Tibial nerve (tissue), 4 donors: ENCODE results near the gene FBF1. TPM values are rescaled to one million over a fixed set of nuclear protein-coding genes. Genes with fewer than 3 reads are reported as not detected.

Source experiments
- DNase-seq, 2 donors: peaks; one replicate each; pipeline ENCODE4 v3.0.0-alpha.2; 2019; ENCODE audit warnings: low spot score in 2 of 2
- H3K27ac ChIP-seq, 4 donors: fragments of 200-600 bp; sonication (generic) in 3 of 4; one replicate each; pipeline ENCODE4 v1.5.1; 2017 to 2019; ENCODE audit warnings: mild to moderate bottlenecking in 1 of 4
- H3K27me3 ChIP-seq, 2 donors: fragments of 200-600 bp; sonication (generic) in 1 of 2; one replicate each; pipeline versions ENCODE4 v1.5.1 to v1.6.0; 2017 to 2019
- H3K36me3 ChIP-seq, 3 donors: fragments of 200-600 bp; sonication (generic); one replicate each; pipeline ENCODE4 v1.5.1; 2018 to 2019
- H3K4me1 ChIP-seq, 4 donors: fragments of 200-600 bp; sonication (generic) in 3 of 4; one replicate each; pipeline ENCODE4 v1.5.1; 2017 to 2019
- H3K4me3 ChIP-seq, 4 donors: fragments of 200-600 bp; sonication (generic) in 3 of 4; one replicate each; pipeline ENCODE4 v1.5.1; 2017 to 2019; ENCODE audit warnings: mild to moderate bottlenecking in 1 of 4, moderate library complexity in 1 of 4
- H3K9me3 ChIP-seq, 4 donors: fragments of 200-600 bp; sonication (generic) in 3 of 4; one replicate each; pipeline ENCODE4 v1.5.1; 2017 to 2019
- EP300 ChIP-seq, 2 donors: sonication (generic); formaldehyde crosslinking; IDR thresholded peaks; one replicate each; pipeline ENCODE4 v1.6.1; 2017; ENCODE audit warnings: antibody characterized with exemption in 2 of 2, mild to moderate bottlenecking in 1 of 2
- POLR2A ChIP-seq, 2 donors: fragments of 450-650 bp; IDR thresholded peaks; one replicate each; pipeline ENCODE4 v1.6.1; 2017; ENCODE audit warnings: antibody characterized with exemption in 2 of 2, mild to moderate bottlenecking in 2 of 2, moderate library complexity in 2 of 2
- WGBS, 2 donors: methylation state at CpG; one replicate each; pipeline ENCODE4 v1.1.5; 2018; 5-methylcytosine and 5-hydroxymethylcytosine counted together
- total RNA-seq, 4 donors: library from RNA; depleted of rRNA; stranded (reverse); fragments of >200 nt; gene quantifications; one replicate each; pipeline ENCODE4 v1.1.0, GENCODE V29; 2016
- TF ChIP-seq, protein P1 (sequence below), 5 experiments: fragments of 200-600 bp in 3 of 5; fragments of 450-650 bp in 2 of 5; sonication (generic) in 3 of 5; IDR thresholded peaks; one replicate each; pipeline ENCODE4 v1.5.1; 2016 to 2019; ENCODE audit warnings: antibody characterized with exemption in 5 of 5, mild to moderate bottlenecking in 3 of 5, moderate library complexity in 2 of 5

FBF1 gene
- total RNA-seq, 4 donors from 2014 or later: 19.9 to 32.4 (median 25.7) TPM

DNA sequence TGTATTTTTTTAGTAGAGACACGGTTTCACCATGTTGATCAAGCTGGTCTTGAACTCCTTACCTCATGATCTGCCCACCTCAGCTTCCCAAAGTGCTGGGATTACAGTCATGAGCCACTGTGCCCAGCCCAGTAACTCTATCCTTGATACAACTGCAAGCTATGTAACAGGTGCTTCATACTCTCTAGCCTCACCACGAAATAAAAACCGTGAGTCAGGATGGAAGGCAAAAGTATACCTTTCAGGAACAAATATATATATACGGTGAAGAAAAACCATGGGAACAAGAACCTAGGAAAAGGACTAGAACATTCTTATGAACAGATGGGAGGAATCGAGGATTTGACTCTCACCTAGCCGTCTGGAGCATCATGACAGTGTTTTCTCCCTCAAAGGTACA is 9.6 kb upstream of the FBF1 start:
- no peak for TF ChIP-seq POLR2A (IDR thresholded peaks at IDR 0.05)
- TF ChIP-seq EP300 (IDR thresholded peaks at IDR 0.05): no peak
- TF ChIP-seq, protein P1, sequence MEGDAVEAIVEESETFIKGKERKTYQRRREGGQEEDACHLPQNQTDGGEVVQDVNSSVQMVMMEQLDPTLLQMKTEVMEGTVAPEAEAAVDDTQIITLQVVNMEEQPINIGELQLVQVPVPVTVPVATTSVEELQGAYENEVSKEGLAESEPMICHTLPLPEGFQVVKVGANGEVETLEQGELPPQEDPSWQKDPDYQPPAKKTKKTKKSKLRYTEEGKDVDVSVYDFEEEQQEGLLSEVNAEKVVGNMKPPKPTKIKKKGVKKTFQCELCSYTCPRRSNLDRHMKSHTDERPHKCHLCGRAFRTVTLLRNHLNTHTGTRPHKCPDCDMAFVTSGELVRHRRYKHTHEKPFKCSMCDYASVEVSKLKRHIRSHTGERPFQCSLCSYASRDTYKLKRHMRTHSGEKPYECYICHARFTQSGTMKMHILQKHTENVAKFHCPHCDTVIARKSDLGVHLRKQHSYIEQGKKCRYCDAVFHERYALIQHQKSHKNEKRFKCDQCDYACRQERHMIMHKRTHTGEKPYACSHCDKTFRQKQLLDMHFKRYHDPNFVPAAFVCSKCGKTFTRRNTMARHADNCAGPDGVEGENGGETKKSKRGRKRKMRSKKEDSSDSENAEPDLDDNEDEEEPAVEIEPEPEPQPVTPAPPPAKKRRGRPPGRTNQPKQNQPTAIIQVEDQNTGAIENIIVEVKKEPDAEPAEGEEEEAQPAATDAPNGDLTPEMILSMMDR (IDR thresholded peaks at IDR 0.05): no peak
- 89 to 92% methylated on average over 6 of the region's 6 CpGs for WGBS, 2 donors
- H3K27ac ChIP-seq: no peak overlapping the region
- peaks cover 0 to 98% (median 40%) of the 10 kb centered on the region in 3 donors for H3K36me3 ChIP-seq
- H3K4me1 ChIP-seq: peaks cover 0 to 8% (median 0%) of the 10 kb centered on the region in 4 donors
- DNase-seq: no peak
- no peak overlapping the region for H3K4me3 ChIP-seq
- H3K9me3 ChIP-seq: no peaks in the 10 kb centered on the region
- H3K27me3 ChIP-seq: no peaks in the 10 kb centered on the region

DNA sequence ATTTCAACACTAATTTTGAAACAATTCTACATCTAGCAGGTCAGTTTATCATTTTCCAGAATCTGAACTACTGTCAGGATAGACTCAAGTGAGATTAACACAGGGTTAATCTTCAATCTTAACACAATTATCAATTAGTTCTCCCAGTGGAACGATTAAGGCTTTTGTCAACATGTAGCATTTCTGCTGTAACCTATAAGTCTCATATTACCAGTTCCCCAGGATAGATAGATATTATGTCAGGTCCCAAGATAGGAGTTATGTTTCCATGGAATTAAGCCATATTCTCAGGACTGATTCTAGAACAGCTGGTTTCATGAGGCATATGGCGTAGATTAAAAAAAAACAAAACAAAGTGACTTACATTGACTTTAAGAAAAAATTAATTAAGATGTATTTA is 4.4 kb upstream of the FBF1 start:
- Histone ChIP-seq H3K27me3 (no peaks in the 10 kb centered on the region), H3K27ac (no peak overlapping the region), H3K9me3 (no peaks in the 10 kb centered on the region), H3K36me3 (peaks cover 0 to 68% (median 14%) of the 10 kb centered on the region in 3 donors), H3K4me1 (peaks cover 0 to 19% (median 10%) of the 10 kb centered on the region in 4 donors), H3K4me3 (no peak overlapping the region)
- WGBS, 2 donors: 57 to 68% methylated on average over 2 of the region's 2 CpGs
- no peak for DNase-seq
- TF ChIP-seq, protein P1 (IDR thresholded peaks at IDR 0.05): no peak
- TF ChIP-seq POLR2A (IDR thresholded peaks at IDR 0.05): no peak

DNA sequence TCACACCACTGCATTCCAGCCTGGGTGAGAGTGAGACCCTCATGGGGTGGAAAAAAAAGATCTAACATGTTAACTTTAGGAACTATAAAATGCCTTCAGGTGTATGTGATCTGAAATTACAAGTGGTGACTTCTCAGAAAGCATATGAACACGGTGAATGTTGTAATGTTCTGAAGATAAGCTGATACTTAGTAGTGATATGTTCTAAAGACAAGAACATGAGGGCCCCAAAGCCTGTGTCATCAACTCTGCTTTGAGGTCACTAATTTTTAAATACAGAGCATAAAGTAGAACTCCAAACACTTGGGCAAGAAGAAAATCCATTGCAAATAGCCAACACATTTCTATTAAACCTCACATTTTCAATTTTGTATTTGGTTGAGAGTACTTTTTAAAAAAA is 2.6 kb upstream of the FBF1 start:
- WGBS, 2 donors: 90 to 95% methylated on average over 1 of the region's 1 CpG
- H3K27ac ChIP-seq: no peak overlapping the region
- no peak for DNase-seq
- H3K9me3 ChIP-seq: no peaks in the 10 kb centered on the region
- TF ChIP-seq, protein P1 (IDR thresholded peaks at IDR 0.05): no peak
- TF ChIP-seq POLR2A (IDR thresholded peaks at IDR 0.05): no peak
- no peak for TF ChIP-seq EP300 (IDR thresholded peaks at IDR 0.05)
- peaks cover 0 to 22% (median 12%) of the 10 kb centered on the region in 4 donors for H3K4me1 ChIP-seq
- H3K4me3 ChIP-seq: no peak overlapping the region
- H3K36me3 ChIP-seq: peaks cover 0 to 50% (median 0%) of the 10 kb centered on the region in 3 donors
- no peaks in the 10 kb centered on the region for H3K27me3 ChIP-seq

DNA sequence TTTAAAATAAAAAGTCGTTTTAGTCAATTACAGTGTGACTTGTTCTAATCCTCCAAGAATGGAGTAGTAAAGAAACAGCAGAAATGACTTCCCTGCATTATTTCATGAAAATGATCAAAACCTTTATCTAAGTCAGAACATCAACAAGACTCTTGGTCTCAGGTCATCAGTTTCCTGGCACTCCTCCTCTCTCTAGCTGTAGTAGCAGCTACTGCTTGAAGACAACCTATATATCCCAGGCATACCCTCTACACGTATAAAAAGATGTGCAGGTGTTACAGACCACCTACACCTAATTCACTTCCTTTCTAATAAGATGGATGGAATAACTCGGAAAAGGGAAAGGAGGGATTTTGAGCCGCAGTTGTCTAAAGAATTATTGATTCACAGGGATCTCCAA is 1.6 kb upstream of the FBF1 start:
- no peak overlapping the region for H3K27ac ChIP-seq
- H3K4me3 ChIP-seq: no peak overlapping the region
- H3K4me1 ChIP-seq: peaks cover 0 to 22% (median 12%) of the 10 kb centered on the region in 4 donors
- no peak for DNase-seq
- TF ChIP-seq POLR2A (IDR thresholded peaks at IDR 0.05): no peak
- TF ChIP-seq, protein P1 (IDR thresholded peaks at IDR 0.05): no peak
- no peak for TF ChIP-seq EP300 (IDR thresholded peaks at IDR 0.05)
- no peaks in the 10 kb centered on the region for H3K27me3 ChIP-seq
- WGBS, 2 donors: 92 to 94% methylated on average over 4 of the region's 4 CpGs
- peaks cover 0 to 40% (median 0%) of the 10 kb centered on the region in 3 donors for H3K36me3 ChIP-seq
- no peaks in the 10 kb centered on the region for H3K9me3 ChIP-seq

DNA sequence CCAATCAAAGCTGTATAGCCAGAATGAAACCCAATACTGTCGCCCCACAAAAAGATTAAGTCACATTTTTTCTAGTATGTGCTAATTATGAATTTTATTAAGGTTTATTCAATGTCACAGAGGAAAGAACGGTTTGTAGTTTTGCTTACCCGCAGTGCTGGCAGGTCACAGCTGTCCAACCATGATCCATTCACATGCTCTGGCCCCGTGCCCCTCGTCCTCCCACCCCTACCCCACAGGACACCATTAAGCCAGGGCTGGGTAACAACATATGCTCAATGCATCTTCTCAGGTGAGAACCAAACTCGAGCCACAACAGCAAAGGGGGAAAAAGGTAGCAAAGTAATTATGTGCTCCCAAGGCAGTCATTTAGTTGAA is 589 bp upstream of the FBF1 start:
- peaks cover 0 to 22% (median 12%) of the 10 kb centered on the region in 4 donors for H3K4me1 ChIP-seq
- peaks cover 0 to 30% (median 0%) of the 10 kb centered on the region in 3 donors for H3K36me3 ChIP-seq
- peak overlapping the region in 2 of 4 donors; percentile 9 to 86 for H3K27ac ChIP-seq

More for the DNA sequence above, 589 bp upstream of the FBF1 start:
- DNase-seq: no peak
- Histone ChIP-seq H3K9me3 (no peaks in the 10 kb centered on the region), H3K27me3 (no peaks in the 10 kb centered on the region), H3K4me3 (peak overlapping the region in 3 of 4 donors; percentile 65 to 95 (median 86))
- TF ChIP-seq POLR2A (IDR thresholded peaks at IDR 0.05) (no peak), EP300 (IDR thresholded peaks at IDR 0.05) (no peak)
- TF ChIP-seq, protein P1 (IDR thresholded peaks at IDR 0.05): no peak
- WGBS, 2 donors: 34 to 41% methylated on average over 6 of the region's 6 CpGs
